ENCODE data around the gene MBTPS1. TPM values are rescaled to one million over a fixed set of nuclear protein-coding genes. Genes with fewer than 3 reads are reported as not detected.

Gene MBTPS1
- total RNA-seq, 1 donor from 2014 or later, result 136 TPM

GRCh38 chr16:84141143-84141670, 24.5 kb upstream of the MBTPS1 start:
- TF ChIP-seq, protein P1, sequence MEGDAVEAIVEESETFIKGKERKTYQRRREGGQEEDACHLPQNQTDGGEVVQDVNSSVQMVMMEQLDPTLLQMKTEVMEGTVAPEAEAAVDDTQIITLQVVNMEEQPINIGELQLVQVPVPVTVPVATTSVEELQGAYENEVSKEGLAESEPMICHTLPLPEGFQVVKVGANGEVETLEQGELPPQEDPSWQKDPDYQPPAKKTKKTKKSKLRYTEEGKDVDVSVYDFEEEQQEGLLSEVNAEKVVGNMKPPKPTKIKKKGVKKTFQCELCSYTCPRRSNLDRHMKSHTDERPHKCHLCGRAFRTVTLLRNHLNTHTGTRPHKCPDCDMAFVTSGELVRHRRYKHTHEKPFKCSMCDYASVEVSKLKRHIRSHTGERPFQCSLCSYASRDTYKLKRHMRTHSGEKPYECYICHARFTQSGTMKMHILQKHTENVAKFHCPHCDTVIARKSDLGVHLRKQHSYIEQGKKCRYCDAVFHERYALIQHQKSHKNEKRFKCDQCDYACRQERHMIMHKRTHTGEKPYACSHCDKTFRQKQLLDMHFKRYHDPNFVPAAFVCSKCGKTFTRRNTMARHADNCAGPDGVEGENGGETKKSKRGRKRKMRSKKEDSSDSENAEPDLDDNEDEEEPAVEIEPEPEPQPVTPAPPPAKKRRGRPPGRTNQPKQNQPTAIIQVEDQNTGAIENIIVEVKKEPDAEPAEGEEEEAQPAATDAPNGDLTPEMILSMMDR (IDR thresholded peaks at IDR 0.05), result no peak
- no peak overlapping the region for H3K4me3 Mint-ChIP-seq (ENCODE audit: unreplicated experiment)
- H3K9me3 Mint-ChIP-seq (ENCODE audit: unreplicated experiment), result no peaks in the 10 kb centered on the region
- no peaks in the 10 kb centered on the region for H3K27me3 Mint-ChIP-seq (ENCODE audit: unreplicated experiment)
- no peak for DNase-seq (ENCODE audit: extremely low spot score, unreplicated experiment)
- no peak overlapping the region for H3K27ac Mint-ChIP-seq (ENCODE audit: unreplicated experiment)
- no peaks in the 10 kb centered on the region for H3K36me3 Mint-ChIP-seq (ENCODE audit: unreplicated experiment)
- peaks cover 28% of the 10 kb centered on the region for H3K4me1 Mint-ChIP-seq (ENCODE audit: unreplicated experiment)

- H3K36me3 Mint-ChIP-seq (ENCODE audit: unreplicated experiment), result no peaks in the 10 kb centered on the region
- H3K27ac Mint-ChIP-seq (ENCODE audit: unreplicated experiment), result no peak overlapping the region
- H3K4me1 Mint-ChIP-seq (ENCODE audit: unreplicated experiment), result peaks cover 38% of the 10 kb centered on the region
- no peaks in the 10 kb centered on the region for H3K27me3 Mint-ChIP-seq (ENCODE audit: unreplicated experiment)
- no peaks in the 10 kb centered on the region for H3K9me3 Mint-ChIP-seq (ENCODE audit: unreplicated experiment)
- DNase-seq (ENCODE audit: extremely low spot score, unreplicated experiment), result no peak
- TF ChIP-seq, protein P1 (IDR thresholded peaks at IDR 0.05), result no peak
- H3K4me3 Mint-ChIP-seq (ENCODE audit: unreplicated experiment), result no peak overlapping the region
These were observed 23.0 kb upstream of the MBTPS1 start for GRCh38 chr16:84139628-84140258.

DNA sequence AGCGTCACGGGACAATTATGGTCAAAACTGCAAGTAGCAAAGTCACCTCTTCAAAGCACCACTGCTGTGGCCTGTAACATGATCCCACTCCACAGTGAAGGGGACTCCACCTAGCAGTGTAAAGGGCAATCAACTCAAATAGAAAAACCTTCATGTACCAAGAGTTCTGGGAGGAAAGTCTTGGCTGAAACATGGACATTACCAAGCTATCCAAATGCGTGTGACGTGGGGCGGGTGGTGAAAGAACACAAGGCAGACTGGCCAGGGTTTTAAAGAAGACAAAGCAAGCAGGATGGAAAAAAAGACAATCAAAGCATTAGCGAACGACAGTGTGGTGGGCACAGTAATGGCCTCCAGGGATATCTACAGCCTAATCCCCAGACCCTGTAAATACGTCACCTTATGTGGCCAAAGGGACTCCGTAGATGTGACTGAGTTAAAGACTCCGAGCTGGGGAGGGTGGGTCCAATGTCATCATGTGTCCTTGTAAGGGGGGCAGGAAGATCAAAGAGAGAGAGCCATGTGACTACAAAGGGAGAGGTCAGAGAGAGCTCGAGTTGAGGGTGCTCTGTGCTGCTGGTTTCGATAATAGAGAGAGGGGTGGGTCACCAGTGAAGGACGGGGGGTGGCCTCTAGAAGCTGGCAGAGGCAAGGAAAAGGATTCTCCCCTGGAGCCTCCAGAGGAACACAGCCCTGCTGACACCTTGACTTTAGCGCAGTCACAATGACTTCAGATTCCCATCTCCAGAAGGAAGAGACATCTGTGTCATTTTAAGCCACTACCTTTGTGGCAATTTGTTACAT, 22.3 kb upstream of the MBTPS1 start:
- no peak for DNase-seq (ENCODE audit: extremely low spot score, unreplicated experiment)

DNA sequence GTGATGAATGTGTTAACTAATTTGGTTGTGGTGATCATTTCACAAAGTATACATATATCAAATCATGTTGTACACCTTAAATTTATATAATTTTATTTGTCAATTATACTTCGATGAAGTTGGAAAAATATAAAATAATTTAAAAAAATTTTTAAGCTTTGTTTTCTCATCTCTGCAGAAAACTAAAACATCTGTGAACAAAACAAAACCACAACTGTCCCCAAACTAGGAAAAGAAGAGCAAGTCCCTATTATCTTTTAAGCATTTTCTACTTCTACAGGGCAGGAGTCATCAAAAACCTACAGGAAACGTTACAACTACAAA, 21.7 kb upstream of the MBTPS1 start:
- Mint-ChIP-seq H3K4me3 (ENCODE audit: unreplicated experiment) (no peak overlapping the region), H3K27ac (ENCODE audit: unreplicated experiment) (no peak overlapping the region), H3K4me1 (ENCODE audit: unreplicated experiment) (peaks cover 32% of the 10 kb centered on the region), H3K9me3 (ENCODE audit: unreplicated experiment) (no peaks in the 10 kb centered on the region), H3K27me3 (ENCODE audit: unreplicated experiment) (no peaks in the 10 kb centered on the region), H3K36me3 (ENCODE audit: unreplicated experiment) (no peaks in the 10 kb centered on the region)
- TF ChIP-seq, protein P1 (IDR thresholded peaks at IDR 0.05), result no peak
- DNase-seq (ENCODE audit: extremely low spot score, unreplicated experiment), result no peak

More for the DNA sequence above, 22.3 kb upstream of the MBTPS1 start:
- H3K4me3 Mint-ChIP-seq (ENCODE audit: unreplicated experiment), result no peak overlapping the region
- no peaks in the 10 kb centered on the region for H3K36me3 Mint-ChIP-seq (ENCODE audit: unreplicated experiment)
- no peaks in the 10 kb centered on the region for H3K27me3 Mint-ChIP-seq (ENCODE audit: unreplicated experiment)
- no peak overlapping the region for H3K27ac Mint-ChIP-seq (ENCODE audit: unreplicated experiment)
- no peaks in the 10 kb centered on the region for H3K9me3 Mint-ChIP-seq (ENCODE audit: unreplicated experiment)
- TF ChIP-seq, protein P1 (IDR thresholded peaks at IDR 0.05), result no peak
- H3K4me1 Mint-ChIP-seq (ENCODE audit: unreplicated experiment), result peaks cover 34% of the 10 kb centered on the region

DNA sequence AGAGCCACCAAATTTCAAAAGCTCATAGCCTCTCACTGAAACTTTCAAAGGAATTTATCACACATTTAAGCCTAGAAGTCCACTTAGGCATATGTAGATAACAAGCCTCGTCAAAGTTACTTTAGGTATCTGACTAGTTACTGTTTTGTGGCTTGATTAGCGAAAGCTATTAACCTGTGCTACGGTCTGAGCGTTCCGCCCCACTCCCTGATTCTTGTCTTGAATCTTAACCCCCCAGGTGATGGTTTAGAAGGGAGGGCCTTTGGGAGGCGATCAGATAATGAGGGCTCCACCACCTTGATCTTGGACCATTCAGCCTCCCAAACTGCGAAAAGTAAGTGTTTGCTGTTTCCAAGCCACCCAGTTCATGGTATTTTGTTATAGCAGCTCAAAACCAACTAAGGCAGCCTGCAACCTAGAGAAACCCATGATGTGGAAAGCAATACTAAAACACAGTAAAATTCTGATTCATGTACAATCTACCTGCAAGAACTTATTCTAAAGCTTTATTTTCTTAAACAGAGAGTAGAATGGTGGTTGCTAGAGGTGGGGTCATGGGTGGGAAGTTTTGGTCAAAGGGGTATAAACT, 21.1 kb upstream of the MBTPS1 start:
- Mint-ChIP-seq H3K36me3 (ENCODE audit: unreplicated experiment) (no peaks in the 10 kb centered on the region), H3K9me3 (ENCODE audit: unreplicated experiment) (no peaks in the 10 kb centered on the region), H3K27ac (ENCODE audit: unreplicated experiment) (no peak overlapping the region), H3K4me1 (ENCODE audit: unreplicated experiment) (peaks cover 30% of the 10 kb centered on the region), H3K4me3 (ENCODE audit: unreplicated experiment) (no peak overlapping the region), H3K27me3 (ENCODE audit: unreplicated experiment) (no peaks in the 10 kb centered on the region)
- TF ChIP-seq, protein P1 (IDR thresholded peaks at IDR 0.05), result no peak
- DNase-seq (ENCODE audit: extremely low spot score, unreplicated experiment), result no peak
